H1 (cell line): ENCODE measurements around the gene SMARCD2.

Experiments
- BACH1 ChIP-seq: IDR thresholded peaks from 2 replicates; pipeline ENCODE4 v1.6.1; 2012; ENCODE audit warnings: low read length, improper control_type of control experiment
- CBX5 ChIP-seq: fragments of 300-800, 300-1000 bp; sonication (generic); IDR thresholded peaks from 2 replicates; pipeline ENCODE4 v1.7.1; 2016; ENCODE audit warnings: antibody characterized with exemption, low read length, low read depth
- CBX8 ChIP-seq: fragments of 300-800, 300-1000 bp; sonication (generic); IDR thresholded peaks from 2 replicates; pipeline ENCODE4 v1.7.1; 2016; ENCODE audit warnings: low read depth, low read length, borderline replicate concordance
- CEBPB ChIP-seq: IDR thresholded peaks from 2 replicates; pipeline ENCODE4 v1.6.1; 2012; ENCODE audit warnings: low read depth, low read length
- EZH2 ChIP-seq: fragments of 200-600 bp; sonication (generic); IDR thresholded peaks from 2 replicates; pipeline ENCODE4 v1.7.1; 2012; ENCODE audit warnings: low read depth, mild to moderate bottlenecking, moderate library complexity, low read length, inconsistent platforms; ENCODE audit not compliant: severe bottlenecking
- MAFK ChIP-seq: IDR thresholded peaks from 2 replicates; pipeline ENCODE4 v1.6.1; 2012; ENCODE audit warnings: low read depth, mild to moderate bottlenecking, improper control_type of control experiment, low read length
- NRF1 ChIP-seq: IDR thresholded peaks from 2 replicates; pipeline ENCODE4 v1.6.1; 2011; ENCODE audit warnings: mild to moderate bottlenecking, low read depth, low read length, improper control_type of control experiment
- POLR2A ChIP-seq, 2 experiments: IDR thresholded peaks; 1 replicate in 1 of 2; 2 replicates in 1 of 2; pipeline ENCODE4 v1.6.1; 2011; ENCODE audit warnings: low read depth in 2 of 2, low read length in 2 of 2, mild to moderate bottlenecking in 2 of 2; ENCODE audit errors: control extremely low read depth in 1 of 2
- POLR2AphosphoS5 ChIP-seq: IDR thresholded peaks from 2 replicates; pipeline ENCODE4 v1.6.1; 2011; ENCODE audit warnings: low read depth, low read length
- SRF ChIP-seq: IDR thresholded peaks from 2 replicates; pipeline ENCODE4 v1.6.1; 2011; ENCODE audit warnings: mild to moderate bottlenecking, low read depth, low read length, moderate library complexity
- TCF12 ChIP-seq: IDR thresholded peaks from 2 replicates; pipeline ENCODE4 v1.6.1; 2011; ENCODE audit warnings: low read depth, mild to moderate bottlenecking, low read length
- TF ChIP-seq, protein P1 (sequence below), 3 experiments: IDR thresholded peaks; 1 replicate in 2 of 3; 2 replicates in 1 of 3; pipeline versions ENCODE4 v1.5.1 to v1.6.1; 2011; ENCODE audit warnings: low read length in 3 of 3, mild to moderate bottlenecking in 3 of 3, inconsistent platforms in 2 of 3, low read depth in 1 of 3, moderate library complexity in 1 of 3; ENCODE audit not compliant: insufficient read depth in 1 of 3; ENCODE audit errors: control extremely low read depth in 1 of 3
- TF ChIP-seq, protein P2 (sequence below): IDR thresholded peaks from 2 replicates; pipeline ENCODE4 v1.6.1; 2012; ENCODE audit warnings: inconsistent platforms
- TF ChIP-seq, protein P3 (sequence below): IDR thresholded peaks from 2 replicates; pipeline ENCODE4 v1.6.1; 2012; ENCODE audit warnings: inconsistent platforms

DNA sequence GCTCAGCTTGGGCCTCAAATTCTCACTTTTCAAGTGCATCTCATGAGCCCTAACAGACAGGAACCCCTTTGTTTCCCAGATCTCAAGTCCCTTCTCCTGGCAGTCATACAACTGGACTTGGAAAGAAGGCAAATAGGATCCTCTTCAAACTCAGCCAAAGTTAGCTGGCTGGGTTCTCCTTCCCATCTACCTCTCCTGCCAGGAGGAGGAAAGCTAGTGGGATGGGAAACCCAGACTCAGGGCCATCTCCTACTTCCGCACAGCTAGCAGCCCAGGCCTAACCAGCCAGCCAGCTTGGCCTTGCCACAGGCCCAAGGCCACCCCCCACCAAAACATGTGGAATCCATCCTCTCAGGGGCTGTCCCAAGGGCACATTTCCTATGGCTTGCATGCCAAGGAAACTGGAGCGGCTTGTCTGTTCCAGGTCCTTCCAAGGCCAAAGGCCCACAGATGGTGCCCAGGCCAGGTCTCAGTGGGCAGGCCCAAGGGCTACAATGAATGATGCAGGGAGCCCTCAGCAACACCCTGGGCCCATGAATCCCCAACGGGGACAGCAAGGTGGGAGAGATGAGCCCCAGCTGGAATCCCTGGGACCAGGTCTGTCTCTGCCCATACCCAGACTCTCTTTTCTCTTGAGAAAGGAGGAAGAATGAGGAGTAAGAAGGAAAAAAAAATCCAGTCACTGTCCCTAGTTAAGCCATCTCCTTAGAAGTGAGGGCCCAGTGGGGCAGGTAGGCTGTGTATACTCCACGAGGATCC lies 1.7 kb downstream of the SMARCD2 start:
- TF ChIP-seq POLR2A (IDR thresholded peaks at IDR 0.05; ENCODE audit: control extremely low read depth in 1 of 2, low read depth in 2 of 2, low read length in 2 of 2) (no peak), CBX5 (no peak), CBX8 (no peak), BACH1 (no peak), TCF12 (no peak), SRF (no peak), CEBPB (no peak), EZH2 (no peak), POLR2AphosphoS5 (no peak), NRF1 (no peak), MAFK (no peak)
- TF ChIP-seq, protein P1, sequence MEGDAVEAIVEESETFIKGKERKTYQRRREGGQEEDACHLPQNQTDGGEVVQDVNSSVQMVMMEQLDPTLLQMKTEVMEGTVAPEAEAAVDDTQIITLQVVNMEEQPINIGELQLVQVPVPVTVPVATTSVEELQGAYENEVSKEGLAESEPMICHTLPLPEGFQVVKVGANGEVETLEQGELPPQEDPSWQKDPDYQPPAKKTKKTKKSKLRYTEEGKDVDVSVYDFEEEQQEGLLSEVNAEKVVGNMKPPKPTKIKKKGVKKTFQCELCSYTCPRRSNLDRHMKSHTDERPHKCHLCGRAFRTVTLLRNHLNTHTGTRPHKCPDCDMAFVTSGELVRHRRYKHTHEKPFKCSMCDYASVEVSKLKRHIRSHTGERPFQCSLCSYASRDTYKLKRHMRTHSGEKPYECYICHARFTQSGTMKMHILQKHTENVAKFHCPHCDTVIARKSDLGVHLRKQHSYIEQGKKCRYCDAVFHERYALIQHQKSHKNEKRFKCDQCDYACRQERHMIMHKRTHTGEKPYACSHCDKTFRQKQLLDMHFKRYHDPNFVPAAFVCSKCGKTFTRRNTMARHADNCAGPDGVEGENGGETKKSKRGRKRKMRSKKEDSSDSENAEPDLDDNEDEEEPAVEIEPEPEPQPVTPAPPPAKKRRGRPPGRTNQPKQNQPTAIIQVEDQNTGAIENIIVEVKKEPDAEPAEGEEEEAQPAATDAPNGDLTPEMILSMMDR (IDR thresholded peaks at IDR 0.05; ENCODE audit: control extremely low read depth in 1 of 3, insufficient read depth in 1 of 3, low read depth in 1 of 3, low read length in 3 of 3): no peak
- TF ChIP-seq, protein P2, sequence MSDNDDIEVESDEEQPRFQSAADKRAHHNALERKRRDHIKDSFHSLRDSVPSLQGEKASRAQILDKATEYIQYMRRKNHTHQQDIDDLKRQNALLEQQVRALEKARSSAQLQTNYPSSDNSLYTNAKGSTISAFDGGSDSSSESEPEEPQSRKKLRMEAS: no peak
- TF ChIP-seq, protein P3, sequence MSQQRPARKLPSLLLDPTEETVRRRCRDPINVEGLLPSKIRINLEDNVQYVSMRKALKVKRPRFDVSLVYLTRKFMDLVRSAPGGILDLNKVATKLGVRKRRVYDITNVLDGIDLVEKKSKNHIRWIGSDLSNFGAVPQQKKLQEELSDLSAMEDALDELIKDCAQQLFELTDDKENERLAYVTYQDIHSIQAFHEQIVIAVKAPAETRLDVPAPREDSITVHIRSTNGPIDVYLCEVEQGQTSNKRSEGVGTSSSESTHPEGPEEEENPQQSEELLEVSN: no peak
